IPS-18c (cell line): Measurements from ENCODE around the gene GVQW3.
A peak's percentile ranks its signal among the peaks of the same experiment; 100 is the strongest.

Experiments used
- H3K4me3 ChIP-seq: 2 replicates; pipeline ENCODE4 v1.7.0; 2013; ENCODE audit warnings: low read depth, mild to moderate bottlenecking, low read length, moderate library complexity; ENCODE audit not compliant: insufficient read depth
- H3K9me3 ChIP-seq: one replicate; pipeline ENCODE4 v1.6.1; 2013; ENCODE audit warnings: mild to moderate bottlenecking, low read length, moderate library complexity; ENCODE audit not compliant: control insufficient read depth, insufficient read depth

The GVQW3 gene

DNA sequence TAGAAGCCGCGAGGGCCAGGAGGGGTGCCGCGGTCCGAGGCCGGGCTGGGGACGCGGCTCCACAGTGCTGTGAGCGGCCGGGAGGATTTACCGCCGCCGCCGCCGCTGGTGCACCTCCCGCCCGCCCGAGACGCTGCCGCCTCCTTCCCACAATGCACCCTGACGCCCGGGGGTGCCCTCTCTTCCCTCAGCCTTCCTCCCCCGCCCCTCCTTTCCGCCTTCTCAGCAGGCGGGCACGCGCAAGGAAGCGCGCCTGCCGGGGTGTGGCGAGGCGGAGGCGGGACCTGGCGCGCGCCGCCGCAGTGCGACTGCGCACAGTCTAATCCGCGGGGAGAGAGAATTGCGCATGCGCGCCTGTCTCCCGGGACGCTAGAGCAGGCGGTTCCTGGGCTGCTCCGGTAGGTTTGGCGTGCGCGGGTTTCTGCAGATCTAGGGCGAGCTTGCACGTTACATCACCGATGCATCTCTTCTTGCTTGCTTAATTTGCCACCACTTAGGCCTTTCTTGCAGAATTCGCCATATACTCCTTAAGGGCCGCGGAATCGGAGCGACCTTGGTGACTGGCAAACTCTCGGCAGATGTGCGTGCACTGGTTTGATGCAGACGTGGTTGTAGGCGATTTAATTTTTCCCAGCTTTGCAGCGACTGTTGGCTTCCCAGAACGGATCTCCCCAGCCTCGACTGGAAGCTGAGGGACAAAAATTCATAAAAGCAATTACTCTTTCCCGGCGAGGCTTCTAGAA, at the start of gene GVQW3, which contains the start of gene THAP12:
Gene GVQW3, plus strand, starts transcription at position 347 of the 743 bp plus-strand sequence. CDS start 506 bp downstream, outside the sequence.
Gene THAP12, minus strand, starts transcription at position 156 of the 743 bp plus-strand sequence. CDS start 296 bp downstream, outside the sequence.
- Histone ChIP-seq H3K4me3 (peak within 1 kb of the TSS; percentile 57), H3K9me3 (no peaks in the 10 kb centered on the region)

DNA sequence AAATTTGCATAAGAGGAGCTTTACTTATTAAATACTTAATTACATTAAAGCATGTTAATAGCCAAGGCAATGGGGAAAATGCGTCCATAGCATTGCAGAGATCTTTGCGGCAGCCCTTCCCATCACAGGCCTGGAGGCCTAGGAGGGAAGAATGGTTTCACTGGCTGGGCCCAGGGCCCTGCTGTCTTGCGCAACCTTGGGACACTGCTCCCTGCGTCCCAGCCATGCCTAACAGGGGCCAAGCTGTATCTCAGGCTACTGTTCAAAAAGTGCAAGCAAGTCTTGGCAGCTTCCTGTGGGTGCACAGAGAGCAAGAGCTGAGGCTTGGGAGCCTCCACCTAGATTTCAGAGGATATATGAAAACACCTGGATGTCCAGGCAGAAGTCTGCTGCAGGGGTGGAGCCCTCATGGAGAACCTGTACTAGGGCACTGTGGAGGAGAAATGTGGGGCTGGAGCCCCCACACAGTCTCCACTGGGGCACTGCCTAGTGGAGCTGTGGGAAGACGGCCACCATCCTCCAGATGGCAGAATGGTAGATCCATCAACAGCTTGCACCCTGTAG, 46.2 kb upstream of the GVQW3 start:
- no peak overlapping the region; the same call in 1 of the 2 replicates for H3K4me3 ChIP-seq
- peaks cover 10% of the 10 kb centered on the region for H3K9me3 ChIP-seq

DNA sequence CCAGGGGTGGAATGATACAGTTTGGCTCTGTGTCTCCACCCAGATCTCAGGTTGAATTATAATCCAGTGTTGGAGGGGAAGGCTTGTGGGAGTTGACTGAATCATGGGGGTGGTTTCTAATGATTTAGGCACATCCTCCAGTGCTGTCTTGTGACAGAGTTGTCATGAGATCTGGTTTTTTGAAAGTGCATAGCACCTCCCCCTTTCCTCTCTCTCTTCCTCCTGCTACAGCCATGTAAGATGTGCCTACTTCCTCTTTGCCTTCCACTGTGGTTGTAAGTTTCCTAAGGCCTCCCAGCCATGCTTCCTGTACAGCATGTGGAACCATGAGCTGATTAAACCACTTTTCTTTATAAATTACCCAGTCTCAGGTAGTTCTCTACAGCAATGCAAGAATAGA, 45.3 kb upstream of the GVQW3 start:
- Histone ChIP-seq H3K9me3 (peaks cover 10% of the 10 kb centered on the region), H3K4me3 (no peak overlapping the region)

- peaks cover 10% of the 10 kb centered on the region for H3K9me3 ChIP-seq
- H3K4me3 ChIP-seq: no peak overlapping the region
Observed at GRCh38 chr11:76336597-76336996, 44.5 kb upstream of the GVQW3 start.

- H3K4me3 ChIP-seq: no peak overlapping the region
- H3K9me3 ChIP-seq: peaks cover 10% of the 10 kb centered on the region
Observed at GRCh38 chr11:76337469-76337868, 43.7 kb upstream of the GVQW3 start.

- Histone ChIP-seq H3K9me3 (peaks cover 10% of the 10 kb centered on the region), H3K4me3 (no peak overlapping the region)
Observed at GRCh38 chr11:76337923-76338322, 43.2 kb upstream of the GVQW3 start.

- Histone ChIP-seq H3K9me3 (peaks cover 10% of the 10 kb centered on the region), H3K4me3 (no peak overlapping the region)
Observed at GRCh38 chr11:76339221-76339620, 41.9 kb upstream of the GVQW3 start.

GRCh38 chr11:76347466-76347865, 33.7 kb upstream of the GVQW3 start:
- Histone ChIP-seq H3K4me3 (no peak overlapping the region), H3K9me3 (no peaks in the 10 kb centered on the region)

DNA sequence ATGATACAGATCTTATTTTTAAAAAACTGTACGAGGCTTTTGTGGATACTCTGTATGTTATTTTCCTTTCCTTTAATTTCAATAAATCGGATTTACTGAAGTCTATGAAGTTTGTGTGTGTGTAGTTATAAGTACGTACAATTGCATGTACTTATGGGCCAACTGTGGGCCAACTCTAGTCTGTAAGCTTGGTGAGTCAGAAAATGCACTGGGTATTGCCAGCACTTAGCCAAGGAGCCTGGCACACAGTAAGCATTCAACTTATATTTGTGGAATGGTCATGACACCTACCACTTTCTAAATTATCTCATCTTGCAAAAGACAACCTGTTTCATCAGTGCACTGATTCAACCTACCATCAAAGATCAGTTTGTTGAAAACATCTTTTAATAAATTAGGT, 32.8 kb upstream of the GVQW3 start:
- no peak overlapping the region for H3K4me3 ChIP-seq
- H3K9me3 ChIP-seq: no peaks in the 10 kb centered on the region

DNA sequence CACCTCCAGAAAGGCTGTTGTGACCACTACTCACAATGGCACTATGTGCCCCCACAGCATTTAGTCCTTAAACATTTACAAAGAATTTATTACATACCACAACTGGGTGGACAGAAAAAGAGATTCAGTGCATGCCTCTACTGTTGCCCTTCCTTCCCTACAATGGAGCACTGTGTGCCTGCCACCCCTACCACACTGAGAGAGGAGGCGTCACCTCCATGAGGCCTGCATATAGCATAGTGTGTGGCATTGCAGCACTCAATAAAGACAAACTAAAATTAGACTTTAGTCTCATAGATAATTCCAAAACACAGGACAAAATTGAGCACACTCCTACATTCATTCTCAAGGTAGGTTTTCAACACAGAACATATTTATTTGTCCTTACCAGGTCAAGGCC, 26.0 kb upstream of the GVQW3 start:
- H3K4me3 ChIP-seq: no peak overlapping the region
- no peaks in the 10 kb centered on the region for H3K9me3 ChIP-seq

DNA sequence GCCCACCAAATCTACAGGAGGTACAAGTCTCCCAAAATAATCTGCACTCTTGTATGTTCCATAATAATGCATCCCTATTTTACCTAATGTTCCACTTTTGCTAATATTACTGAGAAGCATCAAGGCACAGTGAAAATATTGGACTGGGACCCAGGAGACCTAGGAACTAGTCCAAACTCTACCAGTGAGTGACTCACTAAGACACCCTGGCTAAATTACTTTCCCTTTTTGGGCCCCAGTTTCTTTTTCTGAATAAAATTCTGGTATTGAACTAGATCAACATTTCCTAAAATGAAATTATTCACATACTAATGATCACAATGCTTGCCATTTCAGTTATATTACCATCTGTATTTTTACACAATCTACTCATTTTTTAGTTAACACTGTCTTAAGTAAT, 19.7 kb upstream of the GVQW3 start:
- Histone ChIP-seq H3K4me3 (no peak overlapping the region), H3K9me3 (no peaks in the 10 kb centered on the region)

DNA sequence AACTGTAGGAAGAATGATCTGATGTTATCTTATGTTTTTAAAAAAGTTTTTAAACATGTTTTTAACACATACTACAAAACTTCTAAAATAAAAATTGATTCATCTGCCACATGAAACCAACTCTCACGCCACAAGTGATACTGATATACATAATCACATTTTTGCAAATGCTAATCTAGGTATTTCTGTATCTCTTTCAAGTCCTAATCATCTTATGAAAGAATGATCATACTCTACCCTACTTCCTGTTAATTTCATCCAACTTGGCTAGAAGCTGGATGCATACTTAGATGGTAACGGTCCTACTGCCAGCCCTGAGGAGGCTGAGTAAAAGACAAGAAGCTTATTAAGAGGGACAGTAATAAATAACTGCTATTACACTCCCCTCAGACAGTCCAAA, 19.3 kb upstream of the GVQW3 start:
- Histone ChIP-seq H3K9me3 (no peaks in the 10 kb centered on the region), H3K4me3 (no peak overlapping the region)

- Histone ChIP-seq H3K4me3 (no peak overlapping the region), H3K9me3 (no peaks in the 10 kb centered on the region)
Observed at GRCh38 chr11:76362716-76363115, 18.4 kb upstream of the GVQW3 start.

- Histone ChIP-seq H3K4me3 (no peak overlapping the region), H3K9me3 (no peaks in the 10 kb centered on the region)
Observed at GRCh38 chr11:76365038-76365679, 16.0 kb upstream of the GVQW3 start.

- H3K9me3 ChIP-seq: no peaks in the 10 kb centered on the region
Observed at GRCh38 chr11:76368490-76368889, 12.6 kb upstream of the GVQW3 start.

GRCh38 chr11:76369406-76369805, 11.7 kb upstream of the GVQW3 start:
- H3K9me3 ChIP-seq: no peaks in the 10 kb centered on the region
- no peak overlapping the region for H3K4me3 ChIP-seq

More at GRCh38 chr11:76368490-76368889, 12.6 kb upstream of the GVQW3 start:
- H3K4me3 ChIP-seq: no peak overlapping the region

DNA sequence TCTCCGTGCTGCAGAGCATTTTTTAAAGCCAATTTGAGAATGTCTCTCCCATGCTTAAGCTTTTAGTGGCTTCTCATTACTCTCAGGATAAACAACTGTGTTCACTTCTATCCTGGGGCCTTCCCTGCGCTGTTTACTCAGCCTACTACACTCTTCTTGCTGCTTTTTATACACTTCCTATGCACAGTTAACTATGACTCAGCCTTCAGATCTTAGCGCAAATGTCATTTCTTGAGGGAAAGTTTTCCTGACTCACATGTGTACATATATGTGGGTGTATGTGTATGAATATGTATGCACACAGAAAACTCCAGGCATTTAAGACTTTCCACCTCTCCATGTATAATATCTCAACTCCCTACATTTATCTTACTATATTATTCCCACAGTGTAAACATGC, 10.0 kb upstream of the GVQW3 start:
- H3K9me3 ChIP-seq: no peaks in the 10 kb centered on the region
- no peak overlapping the region for H3K4me3 ChIP-seq
